Tongue (tissue), 2 donors: ENCODE results near the gene PRR15L. TPM values are rescaled to one million over a fixed set of nuclear protein-coding genes. Genes with fewer than 3 reads are reported as not detected.
"Not testable (repeated sequence)": the region's sequence is repeated elsewhere in the genome, so short reads cannot be mapped to it uniquely, and the experiment has no call there.

Source experiments
- DNase-seq: peaks from one replicate; pipeline ENCODE4 v3.0.0-alpha.2; 2015
- total RNA-seq: library from RNA; depleted of rRNA; stranded (reverse); fragments of >200 nt; gene quantifications from one replicate; pipeline ENCODE4 v1.2.3, GENCODE V29; 2014

PRR15L gene
- total RNA-seq, 1 donor from 2014 or later = 4.9 TPM

DNA sequence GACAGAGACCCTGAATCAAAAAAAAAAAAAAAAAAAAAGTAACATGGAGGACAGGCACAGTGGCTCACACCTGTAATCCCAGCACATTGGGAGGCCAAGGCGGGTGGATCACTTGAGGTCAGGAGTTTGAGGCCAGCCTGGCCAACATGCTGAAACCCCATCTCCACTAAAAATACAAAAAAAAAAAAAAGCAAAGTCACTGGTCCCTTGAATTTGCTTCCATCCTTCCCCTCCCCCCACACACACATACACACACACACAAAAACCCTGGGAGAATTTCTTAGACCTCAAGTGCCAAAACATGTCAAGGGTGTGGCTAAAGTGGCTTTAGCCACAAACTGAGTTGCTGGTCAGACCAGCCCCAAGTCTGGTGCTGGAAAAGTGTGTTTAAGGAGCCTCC lies 30.8 kb upstream of the PRR15L start:
- not testable (repeated sequence) for DNase-seq

DNA sequence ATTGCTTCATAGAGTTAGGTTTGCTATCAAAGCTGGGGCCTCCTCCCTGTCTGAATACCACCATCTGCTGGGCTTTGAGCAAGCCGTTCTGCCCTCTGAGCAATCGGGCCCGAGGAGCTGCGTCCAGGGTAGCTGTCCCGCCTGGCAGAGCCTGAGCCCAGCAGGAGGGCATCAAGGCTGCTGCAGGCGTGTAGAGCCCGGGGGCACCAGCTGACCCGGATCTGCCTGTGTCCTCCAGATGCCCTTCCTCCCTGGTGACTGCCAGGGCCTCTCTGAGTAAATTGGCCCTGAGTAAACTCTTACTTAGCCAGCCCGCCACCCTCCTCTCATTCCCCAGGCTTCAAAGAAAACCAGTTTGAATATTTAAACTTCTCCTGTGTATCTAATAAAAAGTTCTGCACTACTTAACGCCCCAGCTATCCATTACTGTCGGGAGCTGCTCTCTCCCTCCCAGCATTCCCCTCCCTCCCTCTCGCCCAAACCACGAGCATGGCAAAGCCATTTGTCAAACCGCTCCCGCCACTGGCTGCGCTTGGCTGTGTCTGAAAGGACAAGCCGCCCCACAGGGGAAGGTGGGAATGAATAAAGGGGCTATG lies 29.7 kb upstream of the PRR15L start:
- peak; percentile 55 for DNase-seq

DNA sequence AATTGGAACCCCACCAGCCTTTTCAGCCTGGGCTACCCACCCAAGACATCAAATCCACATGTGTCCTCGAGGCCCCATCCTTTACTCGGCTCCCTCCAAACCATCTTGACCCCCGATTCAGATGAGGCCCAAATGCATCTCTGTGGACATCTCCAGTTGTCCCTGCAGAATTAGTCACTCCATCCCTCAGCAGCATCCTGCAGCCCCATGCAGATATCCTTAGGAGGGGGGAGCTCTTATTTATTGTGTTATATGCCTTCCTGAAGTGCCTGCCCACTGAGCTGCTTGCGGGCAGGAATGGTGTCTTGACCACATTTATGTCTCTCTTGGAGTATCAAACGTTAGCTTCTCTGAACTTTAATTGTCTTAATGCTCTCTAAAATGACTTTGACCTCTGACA lies 28.8 kb upstream of the PRR15L start:
- DNase-seq = no peak

DNA sequence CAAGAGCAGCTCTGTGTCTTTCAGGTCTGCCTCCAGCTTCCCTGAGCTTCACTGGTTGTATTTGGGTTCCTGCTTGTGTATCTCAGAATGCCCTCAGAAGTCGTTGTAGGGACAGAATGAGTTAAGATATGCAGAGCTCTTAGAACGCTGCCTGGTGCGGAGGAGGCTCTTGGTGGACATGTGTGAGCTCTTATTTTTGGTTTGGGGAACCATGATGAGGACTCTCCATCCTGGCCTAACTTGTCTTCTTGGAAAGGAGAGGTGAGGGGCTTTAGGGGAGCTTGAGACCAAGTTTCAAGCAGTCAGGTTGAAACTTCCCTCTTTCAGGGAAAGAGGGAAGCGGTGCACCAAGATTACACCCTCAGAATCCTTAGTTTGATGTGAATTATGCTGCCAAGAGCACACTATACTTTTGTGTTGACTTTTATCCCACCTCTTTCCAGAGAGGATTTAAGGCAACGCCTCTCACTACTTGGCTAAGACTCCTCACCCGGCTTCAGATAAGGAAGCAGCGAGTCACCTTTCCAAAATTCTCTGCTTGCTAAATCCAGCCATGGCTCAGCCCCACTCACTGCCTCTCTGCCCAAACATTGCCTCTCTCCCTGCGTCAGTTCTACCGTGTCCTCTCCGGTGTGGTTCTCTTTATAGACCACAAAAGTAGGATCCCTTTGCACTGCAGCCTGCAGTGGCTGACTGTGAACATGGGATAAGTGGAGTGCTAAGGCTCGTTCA lies 26.0 kb upstream of the PRR15L start:
- no peak for DNase-seq

DNA sequence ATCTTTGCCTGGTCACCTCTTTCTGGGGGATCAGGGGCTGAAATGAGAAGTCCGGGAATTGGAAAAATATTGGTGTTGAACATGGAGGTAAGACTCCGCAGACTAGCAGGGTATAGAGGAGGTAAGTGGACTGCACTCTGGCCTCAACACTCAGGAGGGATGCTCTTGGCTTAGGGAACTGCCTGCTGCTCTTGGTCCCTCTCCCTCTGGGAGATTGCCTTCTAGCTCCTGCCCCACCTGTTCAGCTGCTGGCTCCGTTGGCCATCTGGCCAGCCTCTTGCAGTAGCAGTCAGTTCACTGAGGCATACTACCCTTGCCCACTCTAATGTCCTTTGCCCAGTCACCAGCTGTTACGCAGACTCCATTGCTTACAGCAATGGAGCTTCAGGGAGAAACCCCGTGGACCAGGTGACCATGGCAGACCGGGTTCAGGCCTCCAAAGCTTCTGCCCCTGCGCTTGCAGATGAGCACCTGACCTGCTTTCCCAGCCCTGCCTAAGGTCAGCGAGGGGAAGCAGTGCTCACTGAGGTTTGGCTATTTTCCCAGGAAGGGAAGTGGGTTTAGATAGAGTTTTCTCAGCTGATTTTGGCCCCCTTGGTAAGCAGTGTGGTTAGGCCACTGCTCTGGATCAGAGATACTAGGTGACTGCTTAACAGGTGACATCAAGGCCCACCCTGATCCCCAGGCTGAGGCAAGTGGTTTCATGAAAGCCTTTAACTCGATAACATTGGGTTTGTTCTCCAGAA lies 25.1 kb upstream of the PRR15L start:
- DNase-seq = no peak

DNA sequence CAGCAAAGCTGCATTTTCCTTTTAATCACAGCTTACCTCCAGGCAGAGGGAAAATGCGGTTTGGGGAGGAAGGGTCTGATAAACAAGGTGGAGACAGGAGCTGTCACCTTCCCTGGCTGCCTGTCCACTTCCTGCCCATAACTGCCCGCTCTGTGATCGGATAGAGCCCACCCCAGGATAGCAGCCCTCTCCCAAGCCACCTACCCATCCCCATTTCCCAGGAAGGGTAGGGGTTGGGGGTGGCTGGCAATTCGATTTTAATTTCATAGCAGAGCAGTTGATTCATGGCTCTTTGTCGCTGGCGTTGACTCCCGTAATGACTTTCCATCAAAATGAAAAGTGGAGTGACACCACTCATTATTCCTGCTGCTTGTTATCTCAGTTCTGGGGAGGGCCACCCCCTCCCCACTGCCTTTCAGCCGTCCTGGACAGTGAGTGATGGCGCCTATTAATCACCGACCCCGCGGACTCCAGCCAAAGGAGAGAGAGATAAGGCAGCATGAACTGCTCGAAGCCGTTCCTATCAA lies 24.5 kb upstream of the PRR15L start:
- DNase-seq = no peak

DNA sequence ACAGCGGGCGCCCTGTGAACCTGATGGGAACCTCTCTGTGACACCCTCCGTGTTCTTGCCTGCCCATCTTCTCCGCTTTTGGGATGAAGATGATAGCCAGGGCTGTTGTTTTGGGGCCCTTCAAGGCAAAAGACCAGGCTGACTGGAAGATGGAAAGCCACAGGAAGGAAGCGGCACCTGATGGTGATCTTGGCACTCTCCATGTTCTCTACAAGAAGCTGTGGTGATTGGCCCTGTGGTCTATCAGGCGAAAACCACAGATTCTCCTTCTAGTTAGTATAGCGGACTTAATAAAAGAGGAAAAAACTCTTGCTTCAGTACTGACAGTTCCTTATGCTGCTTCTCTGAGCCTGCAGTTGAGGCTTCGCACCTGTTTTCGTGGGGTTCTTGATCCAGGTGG lies 23.8 kb upstream of the PRR15L start:
- no peak for DNase-seq

DNA sequence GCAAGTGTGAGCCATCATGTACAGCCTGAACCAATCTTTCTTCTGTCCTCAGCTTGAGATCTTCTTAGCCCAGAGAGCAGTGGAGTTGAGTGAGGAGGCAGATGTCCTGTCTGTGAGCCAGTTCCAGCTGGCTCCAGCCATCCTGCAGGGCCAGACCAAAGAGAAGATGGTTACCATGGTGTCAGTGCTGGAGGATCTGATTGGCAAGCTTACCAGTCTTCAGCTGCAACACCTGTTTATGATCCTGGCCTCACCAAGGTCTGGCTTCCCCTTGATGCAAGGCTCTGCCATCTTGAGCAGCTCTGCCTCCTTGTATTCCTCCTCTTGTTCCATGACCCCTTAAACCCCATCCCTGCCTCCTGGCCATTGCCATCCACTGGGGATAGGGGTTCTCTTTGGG lies 22.9 kb upstream of the PRR15L start:
- no peak for DNase-seq

DNA sequence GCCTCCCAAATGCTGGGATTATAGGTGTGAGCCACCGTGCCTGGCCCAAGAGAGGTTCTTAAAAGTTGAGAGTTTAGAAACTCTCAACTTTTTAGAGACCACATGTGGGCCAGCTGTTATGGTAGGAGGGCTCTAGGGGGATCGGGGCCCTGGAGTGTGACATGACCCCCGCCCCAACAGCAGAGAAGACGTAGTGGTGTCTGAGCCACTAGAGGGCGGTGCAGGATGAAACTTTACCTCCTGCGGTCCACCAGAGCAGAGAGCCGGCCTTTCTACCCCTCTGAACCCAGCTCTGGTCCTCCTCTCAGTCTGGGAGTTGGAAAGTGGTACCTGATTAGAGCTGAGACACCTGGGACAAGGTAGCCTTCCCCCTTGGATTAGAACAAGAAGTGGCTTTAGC lies 20.6 kb upstream of the PRR15L start:
- DNase-seq = peak; percentile 81

DNA sequence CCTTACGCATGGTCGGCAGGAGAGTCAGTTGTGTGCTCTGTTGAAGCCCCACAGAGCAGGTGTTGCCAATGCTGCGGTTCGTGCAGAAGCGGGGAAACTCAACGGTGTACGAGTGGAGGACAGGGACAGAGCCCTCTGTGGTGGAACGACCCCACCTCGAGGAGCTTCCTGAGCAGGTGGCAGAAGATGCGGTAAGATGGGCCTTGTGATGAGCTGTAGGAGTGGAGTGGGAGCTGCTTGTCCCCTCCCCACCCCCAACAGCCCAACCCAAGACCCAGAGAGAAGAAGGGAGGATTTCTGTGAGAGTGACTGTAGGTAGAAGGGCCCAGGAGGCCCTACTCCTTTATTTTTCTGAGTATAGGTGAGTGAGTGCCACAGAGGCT lies 18.1 kb upstream of the PRR15L start:
- DNase-seq = no peak

DNA sequence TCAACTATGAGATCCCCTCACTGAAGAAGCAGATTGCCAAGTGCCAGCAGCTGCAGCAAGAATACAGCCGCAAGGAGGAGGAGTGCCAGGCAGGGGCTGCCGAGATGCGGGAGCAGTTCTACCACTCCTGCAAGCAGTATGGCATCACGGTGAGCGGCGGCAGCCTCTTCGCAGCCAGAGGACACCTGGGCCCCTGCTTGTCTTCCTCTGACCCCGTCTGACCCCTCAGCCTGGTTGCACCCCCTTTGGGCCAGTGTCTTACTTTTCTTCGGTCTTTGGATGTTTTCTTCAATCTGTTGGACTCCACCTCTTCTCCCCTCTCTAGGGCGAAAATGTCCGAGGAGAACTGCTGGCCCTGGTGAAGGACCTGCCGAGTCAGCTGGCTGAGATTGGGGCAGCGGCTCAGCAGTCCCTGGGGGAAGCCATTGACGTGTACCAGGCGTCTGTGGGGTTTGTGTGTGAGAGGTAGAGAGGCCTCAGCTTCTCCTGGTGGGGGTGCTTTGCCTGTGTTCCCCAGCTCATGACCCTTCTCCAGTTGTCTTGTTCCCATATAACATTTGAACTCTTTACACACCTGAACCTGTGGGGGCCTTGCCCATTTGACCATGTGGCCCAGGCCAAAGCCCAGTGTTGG lies 17.6 kb upstream of the PRR15L start:
- no peak for DNase-seq

DNA sequence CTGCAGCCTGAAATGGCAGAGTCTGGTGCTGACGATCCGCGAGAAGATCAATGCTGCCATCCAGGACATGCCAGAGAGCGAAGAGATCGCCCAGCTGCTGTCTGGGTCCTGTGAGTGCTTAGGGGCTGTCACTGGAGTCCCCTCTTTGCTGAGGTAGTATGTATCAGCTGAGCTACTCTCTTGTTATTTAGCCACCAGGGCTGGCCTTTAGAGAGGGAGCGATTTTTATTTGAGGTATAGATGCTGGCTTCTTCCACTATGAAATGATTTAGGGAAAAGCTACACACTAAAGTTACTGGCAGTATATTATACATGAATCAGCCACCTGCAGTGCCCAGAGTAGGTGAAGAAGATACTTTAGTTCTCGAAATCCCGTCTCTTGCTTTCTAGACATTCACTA lies 15.9 kb upstream of the PRR15L start:
- DNase-seq = no peak

DNA sequence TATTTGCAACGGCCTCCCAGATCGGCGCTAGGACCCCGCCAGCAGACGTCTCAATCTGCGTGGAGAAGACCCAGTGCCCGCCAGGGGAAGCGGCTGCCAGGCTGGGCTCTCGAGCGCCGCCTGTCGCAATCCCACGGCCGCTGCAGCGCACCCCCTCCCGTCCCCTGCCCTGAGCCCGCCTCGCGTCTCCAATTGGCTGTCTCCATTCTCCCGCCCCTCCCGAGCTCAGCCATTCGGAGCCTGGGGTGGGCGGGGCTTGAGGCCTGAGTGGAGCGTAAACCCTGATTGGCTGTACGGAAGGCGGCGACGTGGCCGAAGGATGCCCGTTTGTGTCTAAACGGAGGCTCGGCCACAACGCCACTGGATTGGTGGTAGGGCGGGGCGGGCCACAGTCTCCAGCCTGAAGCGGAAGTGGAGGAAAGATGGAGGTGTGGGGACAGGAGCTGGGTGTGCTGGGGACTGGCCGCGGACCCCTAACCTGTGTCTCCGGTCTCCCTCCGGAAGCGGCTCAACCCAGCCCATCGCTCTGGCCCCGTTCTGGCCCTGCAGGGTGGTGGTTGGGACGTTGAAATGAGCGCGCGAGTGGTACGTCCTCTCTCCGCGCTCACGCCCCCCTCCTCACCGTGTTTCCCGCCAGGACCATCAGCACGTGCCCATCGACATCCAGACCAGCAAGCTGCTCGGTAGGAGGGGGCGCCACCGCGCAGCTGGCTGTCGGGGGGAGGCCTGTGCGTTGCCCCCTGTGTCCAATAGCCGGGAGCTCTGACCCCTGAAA lies 13.2 kb upstream of the PRR15L start, which contains the start of gene CDK5RAP3:
Gene CDK5RAP3, plus strand, starts transcription at position 389 of the 775 bp plus-strand sequence. Its CDS starts 34 bp downstream, at position 423.
- peak; percentile 100 for DNase-seq

DNA sequence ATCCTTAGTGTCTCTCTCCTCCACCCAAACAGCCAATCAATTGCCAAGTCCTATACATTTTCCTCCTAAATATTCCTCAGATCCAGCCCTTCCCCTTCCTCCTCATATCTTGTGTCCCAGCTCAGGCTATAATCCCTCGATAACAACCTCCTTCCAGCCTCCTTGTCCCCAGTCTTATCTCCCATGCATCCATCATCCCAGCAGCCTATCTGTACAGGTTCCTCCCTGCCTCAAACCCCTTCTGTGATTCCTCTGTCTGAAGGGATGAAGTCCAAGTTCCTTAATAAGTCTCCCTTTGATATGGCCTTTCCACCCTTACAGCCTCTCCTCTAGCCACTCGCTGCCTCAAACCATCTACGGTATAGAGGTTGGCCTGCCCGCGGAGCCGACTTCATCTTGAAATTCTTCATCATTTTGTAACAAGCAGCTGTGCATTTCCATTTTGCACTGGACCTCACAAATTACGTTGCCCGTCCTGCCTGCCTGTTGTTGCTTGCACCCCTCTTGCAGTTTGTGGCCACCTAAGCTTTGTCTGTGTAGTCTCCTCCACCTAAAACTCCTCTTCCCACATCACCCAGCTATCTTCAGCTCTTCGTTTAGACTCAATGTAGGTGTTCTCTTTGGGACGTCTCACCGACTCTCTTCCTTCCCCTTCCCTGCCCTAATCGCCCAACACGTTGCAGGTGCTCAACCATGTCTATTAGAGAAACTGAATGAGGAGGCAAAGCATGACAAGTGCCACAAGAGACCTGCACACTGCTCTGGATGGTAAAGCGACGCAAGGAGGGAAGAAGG lies 12.4 kb upstream of the PRR15L start:
- no peak for DNase-seq

DNA sequence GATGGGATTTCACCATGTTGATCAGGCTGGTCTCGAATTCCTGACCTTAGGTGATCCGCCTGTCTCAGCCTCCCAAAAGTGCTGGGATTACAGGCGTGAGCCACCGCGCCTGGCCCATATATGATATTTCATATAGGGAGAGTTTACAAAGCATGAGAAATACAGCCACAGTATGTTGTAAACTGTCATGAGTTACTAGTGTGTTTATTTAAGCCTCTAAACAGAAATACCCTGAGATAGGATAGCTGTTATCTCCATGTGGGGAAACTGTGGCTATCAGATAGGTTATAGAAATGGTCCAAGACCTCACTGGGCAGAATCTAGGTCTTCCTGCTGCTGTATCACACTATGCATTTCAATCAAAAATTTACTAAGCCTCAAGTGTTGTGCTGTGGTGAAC lies 11.2 kb upstream of the PRR15L start:
- DNase-seq = no peak

DNA sequence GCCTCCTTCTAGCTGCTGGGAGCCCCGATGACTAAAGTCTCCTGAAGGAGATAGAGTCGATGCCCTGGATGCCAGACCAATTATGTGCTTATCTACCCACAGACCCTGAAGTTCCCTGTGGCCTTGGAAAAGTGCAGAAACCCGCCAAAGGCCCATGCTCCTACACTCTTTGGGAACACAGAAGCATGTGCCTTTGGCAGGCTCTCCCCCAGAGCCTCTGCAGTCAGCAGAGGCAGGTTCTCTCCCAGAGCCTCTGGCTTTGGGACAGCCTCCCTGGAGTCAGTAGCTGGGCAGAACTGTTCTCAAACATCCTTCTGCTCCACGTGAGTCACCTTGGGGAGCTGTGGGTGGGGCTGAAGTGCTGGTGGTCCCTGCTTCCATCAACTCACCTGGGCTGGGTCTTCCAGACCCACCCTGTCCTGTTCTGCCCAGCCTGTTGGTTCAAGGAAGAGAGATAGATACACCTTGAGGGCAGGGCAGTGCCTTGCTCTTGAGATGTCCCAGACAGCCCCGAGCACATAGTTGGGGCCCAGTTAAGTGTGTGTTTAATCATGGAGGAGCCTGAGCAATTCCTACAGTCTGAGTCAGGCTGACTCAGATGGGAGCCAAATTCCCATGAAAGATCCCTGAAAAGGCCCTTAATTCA lies 10.0 kb upstream of the PRR15L start:
- no peak for DNase-seq

DNA sequence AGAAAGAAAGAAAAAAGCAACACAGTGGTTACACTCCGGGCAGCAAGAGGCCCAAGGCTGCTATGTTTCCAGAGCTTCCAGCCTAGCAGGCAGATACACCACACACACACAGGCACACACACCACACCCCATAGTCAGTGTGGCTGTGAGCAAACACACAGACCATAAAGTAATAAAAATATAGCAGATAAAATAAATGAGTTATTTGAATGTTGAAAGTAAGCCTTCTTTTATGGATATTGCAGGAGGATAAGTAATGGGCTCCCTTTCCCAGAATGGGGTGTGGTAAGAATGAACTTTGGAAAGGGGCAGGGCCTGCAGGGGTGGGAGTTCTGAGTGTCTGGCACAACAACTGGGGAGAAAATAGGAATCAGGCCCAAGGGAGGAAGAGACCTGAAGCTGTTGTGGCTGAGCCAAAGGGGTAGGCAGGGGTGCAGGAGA lies 8.4 kb upstream of the PRR15L start:
- no peak for DNase-seq

DNA sequence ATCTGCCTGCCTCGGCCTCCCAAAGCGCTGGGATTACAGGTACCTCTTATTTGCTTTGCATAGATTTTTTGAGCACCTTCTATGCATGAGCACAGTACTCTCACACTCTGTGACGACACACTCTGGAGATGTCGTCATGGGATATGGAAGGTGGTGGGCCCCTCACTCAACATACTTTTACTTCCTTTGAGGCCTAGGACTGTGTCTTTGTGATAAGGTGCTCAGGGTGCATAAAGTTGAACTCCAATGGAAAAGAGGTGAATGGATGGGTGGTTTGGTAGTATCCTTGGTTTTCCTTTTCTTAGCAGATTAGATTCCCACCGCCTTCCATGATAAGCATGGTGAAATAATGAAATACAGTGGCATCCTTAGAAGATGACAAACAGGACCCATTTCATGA lies 7.2 kb upstream of the PRR15L start:
- no peak for DNase-seq

DNA sequence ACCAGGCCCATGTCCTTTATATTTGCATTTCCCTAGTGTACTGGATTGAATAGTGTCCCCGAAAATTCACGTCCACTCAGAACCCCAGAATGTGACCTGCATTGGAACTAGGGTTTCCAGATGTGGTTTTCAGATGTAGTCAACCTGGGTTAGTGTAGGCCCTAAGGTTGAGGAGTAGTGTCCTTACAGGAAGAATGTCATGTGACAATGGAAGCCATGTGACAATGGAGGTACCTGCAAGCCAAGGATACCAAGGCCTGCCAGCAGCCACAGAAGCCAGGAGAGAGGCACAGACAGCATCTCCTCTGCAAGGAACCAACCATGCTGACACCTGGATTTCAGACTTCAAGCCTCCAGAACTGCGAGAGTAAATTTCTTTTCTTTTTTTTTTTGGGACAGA lies 5.2 kb upstream of the PRR15L start:
- DNase-seq = no peak

DNA sequence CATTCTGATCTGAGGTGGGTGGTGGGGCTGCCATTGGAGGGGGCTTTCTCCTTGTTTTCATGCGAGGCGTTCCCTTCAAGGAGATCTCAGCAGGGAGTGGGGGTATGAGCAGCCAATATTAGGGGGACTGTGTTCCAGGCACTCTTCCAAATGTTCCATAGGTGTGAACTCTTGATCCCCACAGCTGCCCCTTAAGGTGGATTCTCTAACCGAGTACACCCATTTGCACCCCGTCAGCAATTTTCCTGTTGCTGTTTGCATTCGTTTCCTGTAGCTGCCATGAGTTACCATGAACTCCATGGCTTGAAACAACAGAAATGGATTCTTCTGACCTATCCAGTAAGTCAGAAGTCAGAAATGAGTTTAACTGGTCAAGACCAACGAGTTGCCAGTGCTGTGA lies 3.7 kb upstream of the PRR15L start:
- no peak for DNase-seq
